Liver (tissue), 9 donors: ENCODE results near the gene SELENOP. TPM values are rescaled to one million over a fixed set of nuclear protein-coding genes. Genes with fewer than 3 reads are reported as not detected.

Experiments
- DNase-seq: peaks from one replicate; pipeline ENCODE4 v3.0.0-alpha.2; 2017; ENCODE audit warnings: low spot score
- H3K27ac ChIP-seq, 2 donors: one replicate each; pipeline ENCODE4 v1.7.0; 2013; ENCODE audit warnings: inconsistent platforms in 2 of 2, low read length in 2 of 2, control low read depth in 1 of 2, low read depth in 1 of 2, mild to moderate bottlenecking in 1 of 2
- H3K27me3 ChIP-seq, 4 donors: one replicate each; pipeline versions ENCODE4 v1.6.1 to v1.7.0; 2013; ENCODE audit warnings: low read length in 3 of 4, inconsistent platforms in 1 of 4, mild to moderate bottlenecking in 1 of 4, moderate library complexity in 1 of 4; ENCODE audit not compliant: control insufficient read depth in 4 of 4, insufficient read depth in 4 of 4
- H3K36me3 ChIP-seq, 4 donors: one replicate each; pipeline versions ENCODE4 v1.6.1 to v1.7.0; 2013; ENCODE audit warnings: low read length in 3 of 4, mild to moderate bottlenecking in 3 of 4, low read depth in 1 of 4, moderate library complexity in 1 of 4; ENCODE audit not compliant: control insufficient read depth in 4 of 4, insufficient read depth in 3 of 4
- H3K4me1 ChIP-seq, 4 donors: one replicate each; pipeline versions ENCODE4 v1.6.1 to v1.7.0; 2013; ENCODE audit warnings: low read length in 3 of 4, mild to moderate bottlenecking in 3 of 4, moderate library complexity in 1 of 4; ENCODE audit not compliant: control insufficient read depth in 4 of 4, insufficient read depth in 4 of 4
- H3K4me3 ChIP-seq, 3 donors: one replicate each; pipeline versions ENCODE4 v1.6.1 to v1.7.0; 2013; ENCODE audit warnings: low read length in 3 of 3, control low read depth in 1 of 3, low read depth in 1 of 3, mild to moderate bottlenecking in 1 of 3
- H3K9ac ChIP-seq, 2 donors: one replicate each; pipeline ENCODE4 v1.7.0; 2013; ENCODE audit warnings: low read length in 2 of 2, mild to moderate bottlenecking in 2 of 2, moderate library complexity in 2 of 2, control low read depth in 1 of 2, low read depth in 1 of 2
- H3K9me3 ChIP-seq, 4 donors: one replicate each; pipeline versions ENCODE4 v1.6.1 to v1.7.0; 2013; ENCODE audit warnings: low read length in 3 of 4; ENCODE audit not compliant: control insufficient read depth in 4 of 4
- ATF3 ChIP-seq: IDR thresholded peaks from 2 replicates; pipeline ENCODE4 v1.6.1; 2016; ENCODE audit warnings: antibody characterized with exemption
- CTCF ChIP-seq: fragments of 150-350 bp; IDR thresholded peaks from 2 replicates; pipeline ENCODE4 v1.5.1; 2017; ENCODE audit warnings: improper control_type of control experiment, low read depth, low read length; ENCODE audit not compliant: missing input control
- EGR1 ChIP-seq, 2 donors: IDR thresholded peaks; 2 replicates each; pipeline ENCODE4 v1.6.1; 2016 to 2018; ENCODE audit warnings: antibody characterized with exemption in 2 of 2, low read depth in 2 of 2
- FOXA1 ChIP-seq: IDR thresholded peaks from 2 replicates; pipeline ENCODE4 v1.6.1; 2016; ENCODE audit warnings: antibody characterized with exemption
- FOXA2 ChIP-seq: IDR thresholded peaks from 2 replicates; pipeline ENCODE4 v1.6.1; 2016; ENCODE audit warnings: antibody characterized with exemption
- GABPA ChIP-seq, 2 donors: IDR thresholded peaks in 1 of 2; conservative IDR thresholded peaks in 1 of 2; 2 replicates each; pipeline ENCODE4 v1.6.1; 2016; ENCODE audit warnings: antibody characterized with exemption in 2 of 2, mild to moderate bottlenecking in 1 of 2, moderate library complexity in 1 of 2
- HNF4A ChIP-seq, 2 donors: conservative IDR thresholded peaks; 2 replicates each; pipeline ENCODE4 v1.6.1; 2016; ENCODE audit warnings: antibody characterized with exemption in 2 of 2, mild to moderate bottlenecking in 2 of 2
- HNF4G ChIP-seq: IDR thresholded peaks from 2 replicates; pipeline ENCODE4 v1.6.1; 2016; ENCODE audit warnings: antibody characterized with exemption
- JUND ChIP-seq, 2 donors: IDR thresholded peaks; 2 replicates each; pipeline ENCODE4 v1.6.1; 2016; ENCODE audit warnings: antibody characterized with exemption in 2 of 2
- MAX ChIP-seq: IDR thresholded peaks from 2 replicates; pipeline ENCODE4 v1.6.1; 2016; ENCODE audit warnings: antibody characterized with exemption
- NR2F2 ChIP-seq: IDR thresholded peaks from 2 replicates; pipeline ENCODE4 v1.6.1; 2016; ENCODE audit warnings: antibody characterized with exemption
- RAD21 ChIP-seq, 2 donors: IDR thresholded peaks; 2 replicates each; pipeline ENCODE4 v1.6.1; 2016; ENCODE audit warnings: antibody characterized with exemption in 2 of 2, mild to moderate bottlenecking in 2 of 2
- REST ChIP-seq: IDR thresholded peaks from 2 replicates; pipeline ENCODE4 v1.6.1; 2016; ENCODE audit warnings: antibody characterized with exemption, mild to moderate bottlenecking
- RXRA ChIP-seq, 2 donors: IDR thresholded peaks; 2 replicates each; pipeline ENCODE4 v1.6.1; 2017 to 2018; ENCODE audit warnings: antibody characterized with exemption in 2 of 2, mild to moderate bottlenecking in 1 of 2
- SP1 ChIP-seq: IDR thresholded peaks from 2 replicates; pipeline ENCODE4 v1.6.1; 2018; ENCODE audit warnings: antibody characterized with exemption, mild to moderate bottlenecking
- TAF1 ChIP-seq: conservative IDR thresholded peaks from 2 replicates; pipeline ENCODE4 v1.6.1; 2016; ENCODE audit warnings: antibody characterized with exemption, mild to moderate bottlenecking
- YY1 ChIP-seq: IDR thresholded peaks from 2 replicates; pipeline ENCODE4 v1.6.1; 2016; ENCODE audit warnings: antibody characterized with exemption, mild to moderate bottlenecking
- ZBTB33 ChIP-seq: IDR thresholded peaks from 2 replicates; pipeline ENCODE4 v1.6.1; 2016; ENCODE audit warnings: antibody characterized with exemption
- WGBS: extraction: QIAGEN DNeasy Blood & Tissue Kit; methylation state at CpG from one replicate; pipeline ENCODE4 v1.1.7; 2013; 5-methylcytosine and 5-hydroxymethylcytosine counted together
- polyA plus RNA-seq, 2 donors: library from polyadenylated mRNA; stranded (reverse) in 1 of 2; unstranded in 1 of 2; fragments of 200-250 nt in 1 of 2; fragments of >200 nt in 1 of 2; fragmentation: Nextera tagmentation in 1 of 2; extraction: Ambion mirVana in 1 of 2; gene quantifications; one replicate each; pipeline versions ENCODE4 v1.2.1 to v1.2.3, GENCODE V29; 2013 to 2015
- total RNA-seq, 2 donors: library from RNA; depleted of rRNA; stranded (reverse); fragments of >200 nt; gene quantifications; one replicate each; pipeline ENCODE4 v1.2.3, GENCODE V29; 2014
- donor health status: healthy.
- donor health status: healthy.
- donor health status: healthy.
- donor health status: healthy.
- donor health status: healthy.

SELENOP gene
- total and polyA plus RNA-seq, 4 donors: 880 to 1,788 (median 1,360) TPM

- no peak for TF ChIP-seq YY1
These were observed 2.6 kb downstream of the SELENOP start (continued) for GRCh38 chr5:42808888-42809611.

- WGBS: 22% methylated on average over 2 of the region's 2 CpGs
- H3K27me3 ChIP-seq: no peaks in the 10 kb centered on the region
- H3K4me3 ChIP-seq: peak overlapping the region; percentile 16 to 76 (median 66)
- no peak for DNase-seq
- peak overlapping the region; percentile 83 to 90 for H3K9ac ChIP-seq
- no peak for TF ChIP-seq ZBTB33
- TF ChIP-seq FOXA2: no peak
- no peak for TF ChIP-seq EGR1 (IDR thresholded peaks at IDR 0.05; ENCODE audit: low read depth in 2 of 2)
- TF ChIP-seq SP1: peak; percentile 8
- TF ChIP-seq HNF4A (conservative IDR thresholded peaks at IDR 0.05): peak; percentile 58 to 75
- no peak for TF ChIP-seq MAX
- peak; percentile 31 for TF ChIP-seq ATF3
- no peak for TF ChIP-seq JUND (IDR thresholded peaks at IDR 0.05)
- TF ChIP-seq RXRA (IDR thresholded peaks at IDR 0.05): peak in 1 of 2 donors; percentile 29
- TF ChIP-seq RAD21 (IDR thresholded peaks at IDR 0.05): peak; percentile 64 to 67
- TF ChIP-seq GABPA (IDR thresholded peaks at IDR 0.05 in 1 of 2, conservative IDR thresholded peaks at IDR 0.05 in 1 of 2): no peak
- TF ChIP-seq CTCF: no peak
- peak; percentile 72 for TF ChIP-seq TAF1
- TF ChIP-seq REST: peak; percentile 12
- no peak for TF ChIP-seq YY1
- no peak for TF ChIP-seq NR2F2
- peak; percentile 24 for TF ChIP-seq HNF4G
- no peak for TF ChIP-seq FOXA1
- H3K27ac ChIP-seq: no peak overlapping the region
- no peaks in the 10 kb centered on the region for H3K9me3 ChIP-seq
- H3K4me1 ChIP-seq: peaks cover 3 to 35% (median 25%) of the 10 kb centered on the region in 4 donors
- peaks cover 5 to 38% (median 32%) of the 10 kb centered on the region in 4 donors for H3K36me3 ChIP-seq
These were observed 3.8 kb downstream of the SELENOP start for GRCh38 chr5:42807722-42808447.
